Breast epithelium (tissue), 3 donors: ENCODE data around the gene ITGB1BP1.

Source experiments
- POLR2A ChIP-seq: fragments of 450-650 bp; IDR thresholded peaks from one replicate; pipeline ENCODE4 v1.6.1; 2016; ENCODE audit warnings: antibody characterized with exemption, mild to moderate bottlenecking, moderate library complexity
- TF ChIP-seq, protein P1 (sequence below), 3 donors: fragments of 450-650 bp; IDR thresholded peaks; one replicate each; pipeline ENCODE4 v1.5.1; 2016 to 2017; ENCODE audit warnings: antibody characterized with exemption in 3 of 3, mild to moderate bottlenecking in 3 of 3, moderate library complexity in 3 of 3

DNA sequence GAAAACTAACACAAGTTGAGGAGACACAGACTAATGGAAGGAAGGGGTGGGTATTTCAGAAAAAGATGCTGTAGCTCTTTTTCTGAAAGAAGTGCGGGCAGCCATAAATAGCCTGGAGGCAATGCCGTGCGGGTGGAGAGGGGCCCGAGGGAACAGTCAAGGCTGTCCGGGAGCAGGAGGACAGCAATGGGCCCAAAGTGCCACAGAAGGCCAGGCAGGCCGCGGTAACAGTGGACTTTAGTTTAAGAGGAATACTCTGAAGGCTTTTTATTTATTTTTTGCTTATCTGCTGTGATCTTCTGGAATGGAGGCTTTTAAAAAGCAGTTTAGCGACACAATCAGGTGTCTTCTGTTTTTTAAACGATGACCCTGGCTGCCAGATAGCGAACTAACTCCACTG lies 2.8 kb downstream of the ITGB1BP1 start:
- TF ChIP-seq, protein P1, sequence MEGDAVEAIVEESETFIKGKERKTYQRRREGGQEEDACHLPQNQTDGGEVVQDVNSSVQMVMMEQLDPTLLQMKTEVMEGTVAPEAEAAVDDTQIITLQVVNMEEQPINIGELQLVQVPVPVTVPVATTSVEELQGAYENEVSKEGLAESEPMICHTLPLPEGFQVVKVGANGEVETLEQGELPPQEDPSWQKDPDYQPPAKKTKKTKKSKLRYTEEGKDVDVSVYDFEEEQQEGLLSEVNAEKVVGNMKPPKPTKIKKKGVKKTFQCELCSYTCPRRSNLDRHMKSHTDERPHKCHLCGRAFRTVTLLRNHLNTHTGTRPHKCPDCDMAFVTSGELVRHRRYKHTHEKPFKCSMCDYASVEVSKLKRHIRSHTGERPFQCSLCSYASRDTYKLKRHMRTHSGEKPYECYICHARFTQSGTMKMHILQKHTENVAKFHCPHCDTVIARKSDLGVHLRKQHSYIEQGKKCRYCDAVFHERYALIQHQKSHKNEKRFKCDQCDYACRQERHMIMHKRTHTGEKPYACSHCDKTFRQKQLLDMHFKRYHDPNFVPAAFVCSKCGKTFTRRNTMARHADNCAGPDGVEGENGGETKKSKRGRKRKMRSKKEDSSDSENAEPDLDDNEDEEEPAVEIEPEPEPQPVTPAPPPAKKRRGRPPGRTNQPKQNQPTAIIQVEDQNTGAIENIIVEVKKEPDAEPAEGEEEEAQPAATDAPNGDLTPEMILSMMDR (IDR thresholded peaks at IDR 0.05), result no peak
- no peak for TF ChIP-seq POLR2A
